ENCODE results near the gene TMEM132A. TPM values are rescaled to one million over a fixed set of nuclear protein-coding genes. Genes with fewer than 3 reads are reported as not detected.

Gene TMEM132A
- total and polyA plus RNA-seq, 2 donors (not counting 1 experiment from before 2014, with no cell fraction given) = 6.9 to 13.2 TPM

DNA sequence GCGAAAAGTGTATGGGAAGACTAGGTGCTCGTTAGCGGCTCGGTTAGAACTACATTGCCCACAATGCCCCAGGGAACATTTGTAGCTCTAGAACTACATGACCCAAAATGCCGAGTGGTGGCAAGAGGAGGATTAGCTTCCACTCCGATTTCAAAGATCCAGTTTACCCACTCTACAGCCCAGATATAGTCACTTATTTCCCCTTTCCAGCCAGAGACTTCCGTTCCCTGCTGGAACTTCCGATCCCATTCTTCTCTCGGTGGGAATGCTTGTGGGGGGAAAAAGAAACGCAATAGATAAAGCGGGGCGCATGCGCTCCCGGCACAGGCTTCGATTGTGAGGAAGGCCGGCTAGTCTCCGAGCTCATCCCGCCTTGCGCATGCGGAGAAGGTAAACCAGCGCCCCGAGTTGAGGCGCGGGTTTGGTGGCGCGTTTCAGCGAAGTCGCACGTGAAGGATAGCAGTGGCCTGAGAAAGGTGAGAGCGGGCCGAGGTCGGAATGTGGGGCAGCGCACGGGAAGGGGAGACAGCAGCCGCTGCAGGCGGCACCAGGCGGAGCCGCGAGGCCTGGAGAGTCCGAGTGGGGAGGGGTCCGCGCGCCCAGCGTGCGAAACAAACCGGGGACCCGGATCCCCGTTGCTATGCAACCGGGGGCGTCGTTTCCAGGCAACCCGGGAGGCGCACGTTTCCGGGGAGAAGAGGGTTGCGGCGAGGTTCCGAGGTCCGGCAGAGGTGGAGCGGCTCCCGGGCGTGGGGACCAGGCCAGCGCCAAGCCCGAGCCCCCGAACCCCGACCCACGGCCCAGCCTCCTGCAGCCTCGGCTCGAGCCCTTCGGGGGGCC is 10.2 kb upstream of the TMEM132A start, which contains the start of gene TMEM109:
Gene TMEM109, plus strand, starts transcription at position 366 of the 840 bp plus-strand sequence. CDS start 5,536 bp downstream, outside the sequence.
- Histone ChIP-seq H3K4me3 (replicated peaks in 1 of 4; ENCODE audit: control extremely low read depth in 1 of 4, insufficient read depth in 1 of 4, low read depth in 3 of 4, low read length in 4 of 4) (peak within 1 kb of the TSS; percentile 78 to 88 (median 84)), H3K27ac (ENCODE audit: insufficient read depth, low read length) (peak within 1 kb of the TSS; percentile 88), H3K27me3 (ENCODE audit: control insufficient read depth, insufficient read depth, low read length) (peaks cover 14% of the 10 kb centered on the region), H4K20me1 (ENCODE audit: control insufficient read depth, extremely low read depth, insufficient read depth, low read length) (no peaks in the 10 kb centered on the region), H3K9ac (ENCODE audit: insufficient read depth, low read length) (peak within 1 kb of the TSS; percentile 82), H3K36me3 (ENCODE audit: control insufficient read depth, insufficient read depth, low read length) (no peaks in the 10 kb centered on the region), H3K79me2 (ENCODE audit: control insufficient read depth, insufficient read depth, low read length) (peaks cover 18% of the 10 kb centered on the region), H2AFZ (ENCODE audit: low read length) (peak within 1 kb of the TSS; percentile 96), H3K4me2 (ENCODE audit: extremely low read depth, insufficient read depth, low read length) (peak within 1 kb of the TSS; percentile 99), H3K4me1 (ENCODE audit: control insufficient read depth, extremely low read depth, insufficient read depth, low read length) (peaks cover 7% of the 10 kb centered on the region), H3K9me3 (ENCODE audit: control insufficient read depth, insufficient read depth, low read depth, low read length) (no peaks in the 10 kb centered on the region)
- TF ChIP-seq, protein P1, sequence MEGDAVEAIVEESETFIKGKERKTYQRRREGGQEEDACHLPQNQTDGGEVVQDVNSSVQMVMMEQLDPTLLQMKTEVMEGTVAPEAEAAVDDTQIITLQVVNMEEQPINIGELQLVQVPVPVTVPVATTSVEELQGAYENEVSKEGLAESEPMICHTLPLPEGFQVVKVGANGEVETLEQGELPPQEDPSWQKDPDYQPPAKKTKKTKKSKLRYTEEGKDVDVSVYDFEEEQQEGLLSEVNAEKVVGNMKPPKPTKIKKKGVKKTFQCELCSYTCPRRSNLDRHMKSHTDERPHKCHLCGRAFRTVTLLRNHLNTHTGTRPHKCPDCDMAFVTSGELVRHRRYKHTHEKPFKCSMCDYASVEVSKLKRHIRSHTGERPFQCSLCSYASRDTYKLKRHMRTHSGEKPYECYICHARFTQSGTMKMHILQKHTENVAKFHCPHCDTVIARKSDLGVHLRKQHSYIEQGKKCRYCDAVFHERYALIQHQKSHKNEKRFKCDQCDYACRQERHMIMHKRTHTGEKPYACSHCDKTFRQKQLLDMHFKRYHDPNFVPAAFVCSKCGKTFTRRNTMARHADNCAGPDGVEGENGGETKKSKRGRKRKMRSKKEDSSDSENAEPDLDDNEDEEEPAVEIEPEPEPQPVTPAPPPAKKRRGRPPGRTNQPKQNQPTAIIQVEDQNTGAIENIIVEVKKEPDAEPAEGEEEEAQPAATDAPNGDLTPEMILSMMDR (conservative IDR thresholded peaks at IDR 0.05 in 1 of 2, IDR thresholded peaks at IDR 0.05 in 1 of 2; ENCODE audit: low read depth in 1 of 2, low read length in 2 of 2) = no peak
- TF ChIP-seq EZH2 (IDR thresholded peaks at IDR 0.05; ENCODE audit: low read length, missing control alignments) = no peak
- DNase-seq (ENCODE audit: low read depth in 2 of 2) = peak; percentile 84 to 90

DNA sequence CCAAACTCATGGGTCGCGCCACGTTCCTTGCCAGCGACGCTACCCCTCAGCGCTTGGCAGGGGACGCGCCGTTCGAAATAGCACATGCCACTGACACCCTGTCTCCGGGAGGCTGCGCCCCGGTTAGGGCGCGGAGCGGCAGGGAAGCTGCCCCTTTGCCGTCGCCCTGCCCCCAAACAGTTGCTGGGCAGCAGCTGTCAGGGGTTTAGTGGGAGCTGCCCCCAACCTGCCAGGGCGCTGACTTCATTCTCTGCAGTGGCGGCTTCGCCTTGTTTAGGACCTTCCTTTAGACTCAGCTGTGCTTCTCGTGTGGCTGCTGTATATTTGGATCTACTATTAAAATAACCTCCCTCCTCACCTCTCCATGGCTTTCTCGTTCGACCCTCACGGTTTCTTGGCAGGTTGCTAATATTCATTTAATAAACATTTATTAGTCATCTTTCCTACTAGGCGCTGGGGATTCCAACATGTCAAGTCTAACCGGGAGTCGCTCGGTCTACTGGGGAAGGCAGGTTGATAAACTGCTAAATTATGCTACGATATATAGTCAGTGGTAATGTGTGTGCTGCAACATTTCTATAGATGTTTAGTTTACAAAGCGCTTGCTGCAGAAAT is 9.5 kb upstream of the TMEM132A start:
- Histone ChIP-seq H3K27ac (ENCODE audit: insufficient read depth, low read length) (peak overlapping the region; percentile 88), H3K4me1 (ENCODE audit: control insufficient read depth, extremely low read depth, insufficient read depth, low read length) (peaks cover 12% of the 10 kb centered on the region), H3K4me3 (replicated peaks in 1 of 4; ENCODE audit: control extremely low read depth in 1 of 4, insufficient read depth in 1 of 4, low read depth in 3 of 4, low read length in 4 of 4) (peak overlapping the region; percentile 78 to 88 (median 84)), H2AFZ (ENCODE audit: low read length) (peak overlapping the region; percentile 96), H3K27me3 (ENCODE audit: control insufficient read depth, insufficient read depth, low read length) (peaks cover 14% of the 10 kb centered on the region), H3K9me3 (ENCODE audit: control insufficient read depth, insufficient read depth, low read depth, low read length) (no peaks in the 10 kb centered on the region), H3K36me3 (ENCODE audit: control insufficient read depth, insufficient read depth, low read length) (peaks cover 2% of the 10 kb centered on the region), H3K9ac (ENCODE audit: insufficient read depth, low read length) (peak overlapping the region; percentile 82), H4K20me1 (ENCODE audit: control insufficient read depth, extremely low read depth, insufficient read depth, low read length) (no peaks in the 10 kb centered on the region), H3K4me2 (ENCODE audit: extremely low read depth, insufficient read depth, low read length) (peak overlapping the region; percentile 99), H3K79me2 (ENCODE audit: control insufficient read depth, insufficient read depth, low read length) (peaks cover 20% of the 10 kb centered on the region)
- TF ChIP-seq EZH2 (IDR thresholded peaks at IDR 0.05; ENCODE audit: low read length, missing control alignments) = no peak
- TF ChIP-seq, protein P1 (conservative IDR thresholded peaks at IDR 0.05 in 1 of 2, IDR thresholded peaks at IDR 0.05 in 1 of 2; ENCODE audit: low read depth in 1 of 2, low read length in 2 of 2) = no peak
- DNase-seq (ENCODE audit: low read depth in 2 of 2) = peak; percentile 31 to 44

DNA sequence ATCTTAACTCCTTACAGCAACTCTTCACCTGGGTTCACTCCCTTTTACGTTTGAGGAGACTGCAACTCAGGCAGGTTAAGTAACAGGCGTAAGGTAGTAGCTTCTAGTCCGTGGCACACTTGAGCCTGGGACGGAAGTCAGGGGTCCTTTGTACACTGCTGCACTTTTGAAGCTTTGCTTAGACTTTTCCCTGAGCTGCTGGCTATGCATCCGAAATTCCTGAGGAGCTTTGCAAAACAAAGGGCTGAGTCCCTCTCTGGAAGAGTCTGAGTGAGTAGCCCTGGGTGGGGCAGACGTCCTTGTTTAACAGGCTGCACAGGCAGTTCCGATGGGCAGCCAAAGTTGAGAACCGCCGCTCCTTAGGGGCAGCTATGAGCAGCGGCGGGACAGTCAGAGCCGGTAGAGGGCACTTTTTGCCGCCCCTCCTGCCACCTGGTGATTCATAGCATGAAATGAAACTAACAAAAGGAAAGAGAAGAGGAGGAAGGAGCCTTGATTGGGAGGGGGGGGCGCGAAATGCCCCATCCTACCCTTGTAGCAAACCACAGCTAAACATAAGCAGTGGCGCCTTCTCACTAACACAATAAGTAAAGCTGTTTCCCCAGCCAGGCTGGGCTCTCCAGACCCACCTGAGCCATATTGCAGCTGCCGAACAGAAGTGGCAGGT is 8.9 kb upstream of the TMEM132A start:
- no peak overlapping the region for H3K9ac ChIP-seq (ENCODE audit: insufficient read depth, low read length)
- peaks cover 10% of the 10 kb centered on the region for H3K27me3 ChIP-seq (ENCODE audit: control insufficient read depth, insufficient read depth, low read length)
- H3K79me2 ChIP-seq (ENCODE audit: control insufficient read depth, insufficient read depth, low read length) = peaks cover 20% of the 10 kb centered on the region
- H2AFZ ChIP-seq (ENCODE audit: low read length) = peak overlapping the region; percentile 52
- no peaks in the 10 kb centered on the region for H3K9me3 ChIP-seq (ENCODE audit: control insufficient read depth, insufficient read depth, low read depth, low read length)
- DNase-seq (ENCODE audit: low read depth in 2 of 2) = peak; percentile 61 to 62
- no peaks in the 10 kb centered on the region for H4K20me1 ChIP-seq (ENCODE audit: control insufficient read depth, extremely low read depth, insufficient read depth, low read length)
- peaks cover 2% of the 10 kb centered on the region for H3K36me3 ChIP-seq (ENCODE audit: control insufficient read depth, insufficient read depth, low read length)
- peak overlapping the region; percentile 99 for H3K4me2 ChIP-seq (ENCODE audit: extremely low read depth, insufficient read depth, low read length)
- H3K4me1 ChIP-seq (ENCODE audit: control insufficient read depth, extremely low read depth, insufficient read depth, low read length) = peaks cover 12% of the 10 kb centered on the region
- peak overlapping the region; percentile 66 for H3K27ac ChIP-seq (ENCODE audit: insufficient read depth, low read length)
- H3K4me3 ChIP-seq (replicated peaks in 1 of 4; ENCODE audit: control extremely low read depth in 1 of 4, insufficient read depth in 1 of 4, low read depth in 3 of 4, low read length in 4 of 4) = peak overlapping the region; percentile 78 to 88 (median 84)
- TF ChIP-seq, protein P1 (conservative IDR thresholded peaks at IDR 0.05 in 1 of 2, IDR thresholded peaks at IDR 0.05 in 1 of 2; ENCODE audit: low read depth in 1 of 2, low read length in 2 of 2) = peak; percentile 2 to 14
- no peak for TF ChIP-seq EZH2 (IDR thresholded peaks at IDR 0.05; ENCODE audit: low read length, missing control alignments)
